MM.1S (cell line): ENCODE measurements around the gene SRSF7.
"Not testable (repeated sequence)": the region's sequence is repeated elsewhere in the genome, so short reads cannot be mapped to it uniquely, and the experiment has no call there.

Experiments
- DNase-seq: peaks from one replicate; pipeline ENCODE4 v3.0.0-alpha.2; 2015
- H2AFZ ChIP-seq: fragments of 300-600 bp; sonication (generic); 2 replicates; pipeline ENCODE4 v1.6.0; 2016; ENCODE audit warnings: antibody characterized with exemption, low read length
- H3F3A ChIP-seq: fragments of 300-600 bp; sonication (generic); 2 replicates; pipeline ENCODE4 v1.6.1; 2016; ENCODE audit warnings: mild to moderate bottlenecking, antibody characterized with exemption, low read length, moderate library complexity, mixed read lengths; ENCODE audit not compliant: insufficient read depth
- H3K27ac ChIP-seq: fragments of 300-600 bp; sonication (generic); 2 replicates; pipeline ENCODE4 v1.5.1; 2016; ENCODE audit warnings: mild to moderate bottlenecking, low read length
- H3K27me3 ChIP-seq: fragments of 300-600 bp; sonication (generic); replicated peaks from 2 replicates; pipeline ENCODE4 v1.6.0; 2016; ENCODE audit warnings: low read length; ENCODE audit not compliant: insufficient read depth
- H3K36me3 ChIP-seq: fragments of 300-600 bp; sonication (generic); replicated peaks from 2 replicates; pipeline ENCODE4 v1.6.1; 2016; ENCODE audit warnings: mild to moderate bottlenecking, low read length, mixed read lengths; ENCODE audit not compliant: insufficient read depth
- H3K4me1 ChIP-seq: fragments of 300-600 bp; sonication (generic); 2 replicates; pipeline ENCODE4 v1.6.1; 2016; ENCODE audit warnings: low read length, mixed read lengths
- H3K4me2 ChIP-seq: fragments of 300-600 bp; sonication (generic); 2 replicates; pipeline ENCODE4 v1.6.0; 2016; ENCODE audit warnings: low read depth, low read length
- H3K4me3 ChIP-seq: fragments of 300-600 bp; sonication (generic); 2 replicates; pipeline ENCODE4 v1.5.1; 2016; ENCODE audit warnings: low read length, mixed read lengths
- H3K79me2 ChIP-seq: fragments of 300-600 bp; sonication (generic); 2 replicates; pipeline ENCODE4 v1.6.1; 2016; ENCODE audit warnings: mixed run types, low read length, mixed read lengths
- H3K9ac ChIP-seq: fragments of 300-600 bp; sonication (generic); 2 replicates; pipeline ENCODE4 v1.6.1; 2016; ENCODE audit warnings: low read length, mixed read lengths
- H3K9me2 ChIP-seq: fragments of 300-600 bp; sonication (generic); replicated peaks from 2 replicates; pipeline ENCODE4 v1.6.1; 2016; ENCODE audit warnings: mild to moderate bottlenecking, low read length, mixed read lengths; ENCODE audit not compliant: insufficient read depth
- H3K9me3 ChIP-seq: fragments of 300-600 bp; sonication (generic); replicated peaks from 2 replicates; pipeline ENCODE4 v1.6.1; 2016; ENCODE audit warnings: mild to moderate bottlenecking, low read length, mixed read lengths; ENCODE audit not compliant: insufficient read depth
- H4K20me1 ChIP-seq: fragments of 300-600 bp; sonication (generic); 2 replicates; pipeline ENCODE4 v1.6.1; 2016; ENCODE audit warnings: mild to moderate bottlenecking, low read length, moderate library complexity, mixed read lengths; ENCODE audit not compliant: insufficient read depth
- CTCF ChIP-seq: fragments of 300-600 bp; sonication (generic); IDR thresholded peaks from 2 replicates; pipeline ENCODE4 v1.5.1; 2016; ENCODE audit warnings: antibody characterized with exemption, low read length, mixed read lengths
- EZH2 ChIP-seq: fragments of 300-600 bp; sonication (generic); optimal IDR thresholded peaks from 2 replicates; pipeline ENCODE3; 2017; ENCODE audit warnings: low read depth, mild to moderate bottlenecking, antibody characterized with exemption, low read length, mixed read lengths
- EZH2phosphoT487 ChIP-seq: fragments of 300-600 bp; sonication (generic); IDR thresholded peaks from 2 replicates; pipeline ENCODE4 v1.6.1; 2018; ENCODE audit warnings: antibody characterized with exemption, low read length

SRSF7 gene

GRCh38 chr2:38716185-38716584 lies 35.0 kb downstream of the SRSF7 start:
- H3K9me3 ChIP-seq: no peaks in the 10 kb centered on the region
- TF ChIP-seq EZH2phosphoT487: no peak
- TF ChIP-seq CTCF: no peak
- no peak for TF ChIP-seq EZH2
- H3K4me1 ChIP-seq: peaks cover 17% of the 10 kb centered on the region
- no peak overlapping the region for H3K4me3 ChIP-seq
- H3K27me3 ChIP-seq: no peaks in the 10 kb centered on the region
- peaks cover 13% of the 10 kb centered on the region for H3K36me3 ChIP-seq
- H4K20me1 ChIP-seq: no peaks in the 10 kb centered on the region
- no peak for DNase-seq
- H3F3A ChIP-seq: peaks cover 13% of the 10 kb centered on the region
- peaks cover 50% of the 10 kb centered on the region for H3K79me2 ChIP-seq
- H3K4me2 ChIP-seq: no peak overlapping the region
- no peak overlapping the region for H3K27ac ChIP-seq
- H3K9me2 ChIP-seq: no peaks in the 10 kb centered on the region
- no peak overlapping the region for H3K9ac ChIP-seq
- H2AFZ ChIP-seq: no peak overlapping the region

- H3K4me3 ChIP-seq, H2AFZ ChIP-seq, H3F3A ChIP-seq, H3K9me3 ChIP-seq, H3K4me2 ChIP-seq, H4K20me1 ChIP-seq, DNase-seq, H3K9ac ChIP-seq, H3K9me2 ChIP-seq, H3K27me3 ChIP-seq, H3K27ac ChIP-seq: not testable (repeated sequence)
- Histone ChIP-seq H3K79me2 (peaks cover 49% of the 10 kb centered on the region), H3K4me1 (peaks cover 12% of the 10 kb centered on the region), H3K36me3 (peaks cover 13% of the 10 kb centered on the region)
These were observed 36.2 kb downstream of the SRSF7 start for GRCh38 chr2:38714941-38715340.

GRCh38 chr2:38713338-38713737 lies 37.8 kb downstream of the SRSF7 start:
- Histone ChIP-seq H2AFZ (no peak overlapping the region), H3K27me3 (no peaks in the 10 kb centered on the region), H3K79me2 (peaks cover 48% of the 10 kb centered on the region), H3K9me2 (no peaks in the 10 kb centered on the region), H3K4me1 (peaks cover 26% of the 10 kb centered on the region), H3F3A (peaks cover 22% of the 10 kb centered on the region), H3K9me3 (no peaks in the 10 kb centered on the region), H3K4me2 (no peak overlapping the region), H4K20me1 (no peaks in the 10 kb centered on the region), H3K36me3 (peaks cover 8% of the 10 kb centered on the region; the same call in 1 of the 2 replicates), H3K4me3 (no peak overlapping the region), H3K27ac (no peak overlapping the region), H3K9ac (no peak overlapping the region)
- DNase-seq: no peak
- no peak for TF ChIP-seq CTCF
- TF ChIP-seq EZH2: no peak
- no peak for TF ChIP-seq EZH2phosphoT487

GRCh38 chr2:38712871-38713270 lies 38.3 kb downstream of the SRSF7 start:
- Histone ChIP-seq H3K4me1 (peaks cover 26% of the 10 kb centered on the region), H3K4me3 (no peak overlapping the region), H3K4me2 (no peak overlapping the region), H3K27ac (no peak overlapping the region), H3K36me3 (peaks cover 8% of the 10 kb centered on the region; the same call in 1 of the 2 replicates), H3K9ac (no peak overlapping the region), H3K27me3 (no peaks in the 10 kb centered on the region), H2AFZ (no peak overlapping the region), H3F3A (peaks cover 25% of the 10 kb centered on the region), H3K9me3 (no peaks in the 10 kb centered on the region), H3K9me2 (no peaks in the 10 kb centered on the region), H3K79me2 (peaks cover 47% of the 10 kb centered on the region), H4K20me1 (no peaks in the 10 kb centered on the region)
- TF ChIP-seq EZH2phosphoT487 (no peak), EZH2 (no peak), CTCF (no peak)
- DNase-seq: no peak
